NCI-H2107 (cell line): ENCODE results near the gene ATP6V0C.

Experiments used
- DNase-seq: peaks from one replicate; lab custom pipeline; 2025; lab: John Stamatoyannopoulos, UW

The ATP6V0C gene

GRCh38 chr16:2513405-2514332, at the start of gene ATP6V0C:
ATP6V0C (plus strand) TSS chr16:2513952; CDS start chr16:2514104, 152 bp downstream.
- peak; percentile 90 for DNase-seq

GRCh38 chr16:2464333-2464732, 49.4 kb upstream of the ATP6V0C start:
- no peak for DNase-seq

DNA sequence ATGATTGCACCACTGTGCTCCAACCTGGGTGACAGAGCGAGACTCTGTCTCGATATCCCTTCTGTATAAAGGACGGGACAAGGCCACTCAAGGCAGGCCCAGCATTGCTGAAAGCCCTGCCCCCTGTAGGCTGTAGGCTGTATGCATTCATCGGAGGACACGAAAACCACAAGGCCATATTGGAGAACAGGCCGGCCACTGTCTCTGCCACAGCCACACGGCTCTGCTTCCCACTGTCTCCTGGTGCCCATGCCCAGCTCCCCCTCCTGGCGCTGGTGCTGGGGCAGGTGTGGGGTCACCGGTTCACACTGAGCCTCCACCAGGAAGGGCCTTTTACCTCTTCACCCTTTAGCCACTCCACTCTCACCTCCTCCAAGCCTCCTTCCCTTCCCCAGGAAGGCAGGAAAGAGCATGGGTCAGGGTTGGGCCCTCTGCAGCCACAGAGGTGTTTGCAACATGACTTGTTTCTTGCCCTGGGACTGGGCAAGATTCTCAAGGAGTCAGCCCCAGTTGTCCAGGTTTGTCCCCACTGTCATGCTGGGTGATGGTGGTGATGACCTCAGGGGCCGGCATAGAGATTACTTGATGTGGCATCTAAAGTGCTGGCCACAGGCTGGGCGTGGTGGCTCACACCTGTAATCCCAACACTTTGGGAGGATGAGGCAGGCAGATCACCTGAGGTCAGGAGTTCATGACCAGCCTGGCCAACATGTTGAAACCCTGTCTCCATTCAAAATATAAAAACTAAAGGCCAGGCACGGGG, 47.9 kb upstream of the ATP6V0C start:
- no peak for DNase-seq

GRCh38 chr16:2466667-2467527, 46.9 kb upstream of the ATP6V0C start:
- no peak for DNase-seq

- DNase-seq, result peak; percentile 91
Measured at GRCh38 chr16:2467528-2468232, 46.1 kb upstream of the ATP6V0C start.

DNA sequence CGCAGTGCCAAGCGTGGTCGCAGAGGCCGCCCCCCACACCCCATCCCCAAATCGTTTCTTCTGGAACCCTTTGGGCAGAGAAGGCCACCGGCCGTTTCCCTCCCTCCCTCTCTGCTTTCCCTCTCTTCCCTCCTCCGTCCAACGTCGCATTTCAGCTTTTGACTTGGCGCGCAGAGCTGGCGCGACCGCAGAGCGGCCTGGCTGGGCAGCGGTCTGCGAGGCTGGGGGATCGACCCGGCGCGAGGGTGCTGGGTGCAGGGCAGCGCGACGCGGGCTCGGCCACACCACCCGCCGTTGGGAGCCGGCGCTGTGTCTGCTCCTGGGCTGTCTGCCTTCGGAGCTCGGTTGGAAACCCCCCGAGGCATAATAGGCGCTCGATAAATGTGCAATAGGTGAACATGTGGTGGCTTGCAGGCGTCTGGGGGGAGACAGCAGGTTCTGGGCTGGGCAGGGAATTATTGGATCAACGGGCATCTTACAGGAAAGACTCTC, 45.5 kb upstream of the ATP6V0C start:
- DNase-seq, result no peak

DNA sequence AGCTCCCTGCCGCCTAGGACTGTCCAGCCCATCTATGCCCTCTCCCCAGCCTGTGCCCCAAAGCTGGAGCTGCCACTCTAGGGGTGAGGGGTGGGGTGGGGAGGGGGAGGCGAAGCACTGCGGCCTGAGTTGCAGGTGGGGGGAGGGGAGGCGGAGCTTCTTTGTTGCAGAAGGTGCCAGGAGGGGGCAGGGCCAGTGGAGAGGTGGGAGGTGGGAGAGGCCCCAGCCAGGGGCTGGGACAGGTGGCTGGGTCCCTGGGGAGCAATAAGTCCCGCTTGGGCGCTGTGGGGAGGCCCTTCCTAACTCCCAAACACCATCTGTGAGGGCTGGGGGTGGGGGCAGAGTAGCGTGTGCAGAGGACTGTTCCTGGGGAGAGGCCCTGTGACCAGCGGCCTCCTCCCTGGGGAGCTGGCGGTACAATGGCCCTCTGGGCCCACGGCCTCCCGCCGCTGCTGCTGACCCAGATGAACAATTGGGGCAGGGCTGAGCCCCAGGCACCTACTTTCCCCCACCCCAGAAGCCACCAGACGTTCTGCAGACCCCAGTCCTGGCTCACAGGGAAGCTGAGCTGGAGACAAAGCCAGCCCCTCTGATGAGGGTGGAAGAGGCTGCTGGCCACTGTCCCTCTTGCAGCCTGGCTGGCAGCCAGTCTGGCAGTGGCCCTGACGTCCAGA, 44.9 kb upstream of the ATP6V0C start:
- DNase-seq, result peak; percentile 96

- DNase-seq, result no peak
Measured at GRCh38 chr16:2469399-2470233, 44.1 kb upstream of the ATP6V0C start.

GRCh38 chr16:2470234-2470601, 43.5 kb upstream of the ATP6V0C start:
- no peak for DNase-seq

- peak; percentile 73 for DNase-seq
Measured at GRCh38 chr16:2470603-2471015, 43.1 kb upstream of the ATP6V0C start.

- peak; percentile 54 for DNase-seq
Measured at GRCh38 chr16:2471016-2471652, 42.6 kb upstream of the ATP6V0C start, which contains the start of gene NTN3. NTN3 (plus strand) TSS chr16:2471297; CDS start chr16:2471702, 405 bp downstream.

- no peak for DNase-seq
Measured at GRCh38 chr16:2471653-2472487, 41.9 kb upstream of the ATP6V0C start.

DNA sequence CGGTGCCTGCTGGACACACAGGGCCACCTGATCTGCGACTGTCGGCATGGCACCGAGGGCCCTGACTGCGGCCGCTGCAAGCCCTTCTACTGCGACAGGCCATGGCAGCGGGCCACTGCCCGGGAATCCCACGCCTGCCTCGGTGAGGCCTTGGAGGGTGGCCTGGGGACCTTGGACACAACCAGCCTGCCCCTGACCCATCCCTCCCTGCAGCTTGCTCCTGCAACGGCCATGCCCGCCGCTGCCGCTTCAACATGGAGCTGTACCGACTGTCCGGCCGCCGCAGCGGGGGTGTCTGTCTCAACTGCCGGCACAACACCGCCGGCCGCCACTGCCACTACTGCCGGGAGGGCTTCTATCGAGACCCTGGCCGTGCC, 41.3 kb upstream of the ATP6V0C start:
- DNase-seq, result no peak

DNA sequence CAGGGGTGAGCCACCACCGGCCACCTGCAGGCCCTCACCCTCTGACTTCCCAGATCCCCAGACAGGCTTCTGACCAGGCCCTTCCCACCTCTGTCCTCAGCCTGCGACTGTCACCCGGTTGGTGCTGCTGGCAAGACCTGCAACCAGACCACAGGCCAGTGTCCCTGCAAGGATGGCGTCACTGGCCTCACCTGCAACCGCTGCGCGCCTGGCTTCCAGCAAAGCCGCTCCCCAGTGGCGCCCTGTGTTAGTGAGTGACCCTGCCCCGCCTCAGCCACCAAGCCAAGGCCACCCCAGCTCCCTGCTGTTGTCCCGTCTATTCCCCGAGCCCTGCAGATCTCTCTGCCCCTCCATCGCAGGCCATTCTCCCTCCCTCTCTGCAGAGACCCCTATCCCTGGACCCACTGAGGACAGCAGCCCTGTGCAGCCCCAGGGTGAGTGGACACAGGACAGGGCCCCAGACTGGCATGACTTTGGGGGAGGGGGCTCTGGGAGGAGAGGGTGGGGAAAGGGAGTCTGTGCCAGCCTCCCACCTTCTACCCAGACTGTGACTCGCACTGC, 40.8 kb upstream of the ATP6V0C start:
- no peak for DNase-seq

GRCh38 chr16:2473446-2473926, 40.3 kb upstream of the ATP6V0C start:
- no peak for DNase-seq

GRCh38 chr16:2473999-2474876, 39.5 kb upstream of the ATP6V0C start:
- no peak for DNase-seq
